H1 (cell line): ENCODE measurements around the gene BAZ2B. TPM values are rescaled to one million over a fixed set of nuclear protein-coding genes. Genes with fewer than 3 reads are reported as not detected.

Experiments
- CTCF ChIA-PET: fragments of 300-600 bp; sonication (Branson Sonifier 250); formaldehyde crosslinking; loops from one replicate; lab custom pipeline; 2021; ENCODE audit not compliant: partially characterized antibody; lab: Charles Lee
- POLR2A ChIA-PET: fragments of 300-600 bp; sonication (Branson Sonifier 250); formaldehyde crosslinking; loops from one replicate; lab custom pipeline; 2021; ENCODE audit warnings: inconsistent platforms; ENCODE audit not compliant: partially characterized antibody; lab: Charles Lee
- DNase-seq, 2 experiments: peaks; one replicate each; pipeline versions ENCODE4 v3.0.0 to v3.0.0-alpha.2; 2010 to 2022; ENCODE audit warnings: low spot score in 2 of 2, low read depth in 1 of 2, mixed read lengths in 1 of 2
- FAIRE-seq: peaks from 2 replicates; lab custom pipeline; 2011; peaks lifted over from hg19 to GRCh38; lab: Jason Lieb, UNC
- H2AFZ ChIP-seq: 2 replicates; pipeline ENCODE4 v1.8.1; 2012; ENCODE audit warnings: low read length, inconsistent platforms
- H2AK5ac ChIP-seq: 2 replicates; pipeline ENCODE4 v1.6.1; 2013; ENCODE audit warnings: low read depth, low read length
- H2BK120ac ChIP-seq: replicated peaks from 2 replicates; pipeline ENCODE3; 2013; ENCODE audit warnings: low read depth, low read length, inconsistent platforms
- H2BK12ac ChIP-seq: 2 replicates; pipeline ENCODE4 v1.6.1; 2013; ENCODE audit warnings: low read depth, low read length
- H2BK15ac ChIP-seq: 2 replicates; pipeline ENCODE4 v1.6.1; 2013; ENCODE audit warnings: low read length
- H2BK20ac ChIP-seq: 2 replicates; pipeline ENCODE4 v1.6.1; 2013; ENCODE audit warnings: low read length
- H2BK5ac ChIP-seq: 2 replicates; pipeline ENCODE4 v1.6.1; 2013; ENCODE audit warnings: low read depth, low read length
- H3K14ac ChIP-seq: 2 replicates; pipeline ENCODE4 v1.6.1; 2013; ENCODE audit warnings: inconsistent platforms; ENCODE audit not compliant: insufficient read length
- H3K18ac ChIP-seq: 2 replicates; pipeline ENCODE4 v1.6.1; 2013; ENCODE audit warnings: low read length; ENCODE audit errors: extremely low read depth
- H3K23ac ChIP-seq: 2 replicates; pipeline ENCODE4 v1.6.1; 2013; ENCODE audit warnings: inconsistent platforms; ENCODE audit not compliant: insufficient read length
- H3K23me2 ChIP-seq: 2 replicates; pipeline ENCODE4 v1.6.1; 2013; ENCODE audit warnings: low read depth, low read length
- H3K27ac ChIP-seq: 2 replicates; pipeline ENCODE4 v1.6.1; 2011; ENCODE audit warnings: low read depth, low read length, inconsistent platforms
- H3K27me3 ChIP-seq, 4 experiments: replicated peaks in 1 of 4; 1 replicate in 1 of 4; 2 replicates in 3 of 4; pipeline versions ENCODE4 v1.6.1 to v1.8.1; 2011 to 2013; ENCODE audit warnings: low read length in 3 of 4, mild to moderate bottlenecking in 3 of 4, inconsistent platforms in 2 of 4, mixed read lengths in 2 of 4, moderate library complexity in 1 of 4; ENCODE audit not compliant: control insufficient read depth in 3 of 4, insufficient read depth in 3 of 4; ENCODE audit errors: extremely low read depth in 1 of 4
- H3K36me3 ChIP-seq, 4 experiments: 2 replicates each; pipeline versions ENCODE4 v1.6.1 to v1.8.1; 2011 to 2013; ENCODE audit warnings: mild to moderate bottlenecking in 4 of 4, low read length in 3 of 4, moderate library complexity in 2 of 4, control low read depth in 1 of 4, inconsistent platforms in 1 of 4; ENCODE audit not compliant: insufficient read depth in 4 of 4, control insufficient read depth in 2 of 4
- H3K4ac ChIP-seq: replicated peaks from 2 replicates; pipeline ENCODE3; 2013; ENCODE audit warnings: low read length, low read depth, mixed read lengths, inconsistent platforms; ENCODE audit not compliant: insufficient read length
- H3K4me1 ChIP-seq, 4 experiments: replicated peaks in 1 of 4; 1 replicate in 1 of 4; 2 replicates in 3 of 4; pipeline versions ENCODE4 v1.6.1 to v1.8.1; 2011 to 2013; ENCODE audit warnings: low read length in 3 of 4, inconsistent platforms in 2 of 4, mixed read lengths in 1 of 4; ENCODE audit not compliant: insufficient read depth in 4 of 4, control insufficient read depth in 3 of 4
- H3K4me2 ChIP-seq, 2 experiments: 2 replicates each; pipeline versions ENCODE4 v1.6.1 to v1.8.1; 2011 to 2013; ENCODE audit warnings: low read depth in 2 of 2, low read length in 2 of 2, control low read depth in 1 of 2, inconsistent platforms in 1 of 2, mild to moderate bottlenecking in 1 of 2; ENCODE audit not compliant: insufficient read depth in 1 of 2
- H3K4me3 ChIP-seq, 4 experiments: fragments of 200-600, 300-600 bp in 1 of 4; sonication (generic), shearing (Covaris generic), sonication (Bioruptor Twin) in 1 of 4; 2 replicates each; pipeline versions ENCODE4 v1.5.1 to v1.8.1; 2011 to 2016; ENCODE audit warnings: low read length in 4 of 4, low read depth in 3 of 4, control low read depth in 2 of 4, inconsistent platforms in 2 of 4, mild to moderate bottlenecking in 2 of 4, mixed read lengths in 1 of 4, moderate library complexity in 1 of 4; ENCODE audit not compliant: insufficient read depth in 2 of 4; ENCODE audit errors: extremely low read depth in 1 of 4
- H3K56ac ChIP-seq: replicated peaks from 2 replicates; pipeline ENCODE3; 2013; ENCODE audit warnings: low read depth, mild to moderate bottlenecking, mixed read lengths, low read length, inconsistent platforms; ENCODE audit not compliant: insufficient read length
- H3K79me1 ChIP-seq: 2 replicates; pipeline ENCODE4 v1.6.1; 2013; ENCODE audit warnings: low read depth, low read length, control low read depth
- H3K79me2 ChIP-seq, 2 experiments: 2 replicates each; pipeline versions ENCODE4 v1.6.1 to v1.8.1; 2012 to 2013; ENCODE audit warnings: low read length in 2 of 2, mild to moderate bottlenecking in 2 of 2, inconsistent platforms in 1 of 2; ENCODE audit not compliant: insufficient read depth in 2 of 2, control insufficient read depth in 1 of 2
- H3K9ac ChIP-seq, 4 experiments: replicated peaks in 1 of 4; 1 replicate in 1 of 4; 2 replicates in 3 of 4; pipeline versions ENCODE4 v1.6.1 to v1.8.1; 2011 to 2013; ENCODE audit warnings: low read depth in 3 of 4, low read length in 3 of 4, control low read depth in 2 of 4, mild to moderate bottlenecking in 2 of 4, moderate library complexity in 2 of 4, inconsistent platforms in 1 of 4; ENCODE audit errors: extremely low read depth in 1 of 4
- H3K9me3 ChIP-seq, 2 experiments: 2 replicates each; pipeline versions ENCODE4 v1.6.1 to v1.8.1; 2012 to 2013; ENCODE audit warnings: mild to moderate bottlenecking in 2 of 2, moderate library complexity in 2 of 2, control low read depth in 1 of 2, inconsistent platforms in 1 of 2, low read depth in 1 of 2, low read length in 1 of 2, mixed read lengths in 1 of 2; ENCODE audit not compliant: insufficient read depth in 2 of 2
- H4K20me1 ChIP-seq, 2 experiments: replicated peaks in 1 of 2; 2 replicates each; pipeline versions ENCODE3 to v1.8.1; 2011 to 2013; ENCODE audit warnings: inconsistent platforms in 2 of 2, low read length in 2 of 2, mild to moderate bottlenecking in 1 of 2; ENCODE audit not compliant: insufficient read depth in 2 of 2, control insufficient read depth in 1 of 2
- H4K5ac ChIP-seq: 2 replicates; pipeline ENCODE4 v1.6.1; 2013; ENCODE audit warnings: low read length, low read depth, mixed read lengths, inconsistent platforms; ENCODE audit not compliant: insufficient read length
- H4K8ac ChIP-seq: 2 replicates; pipeline ENCODE4 v1.8.0; 2013; ENCODE audit warnings: mild to moderate bottlenecking, moderate library complexity, low read length, inconsistent platforms; ENCODE audit not compliant: insufficient read depth; ENCODE audit errors: extremely low read depth
- H4K91ac ChIP-seq: replicated peaks from 2 replicates; pipeline ENCODE3; 2013; ENCODE audit warnings: low read length, mixed read lengths, inconsistent platforms; ENCODE audit not compliant: insufficient read length
- BCL11A ChIP-seq, 2 experiments: IDR thresholded peaks; one replicate each; pipeline ENCODE4 v1.6.1; 2011; ENCODE audit warnings: low read depth in 2 of 2, low read length in 2 of 2, mild to moderate bottlenecking in 2 of 2
- EP300 ChIP-seq, 2 experiments: IDR thresholded peaks; 1 replicate in 1 of 2; 2 replicates in 1 of 2; pipeline ENCODE4 v1.6.1; 2011 to 2012; ENCODE audit warnings: low read depth in 2 of 2, low read length in 2 of 2, mild to moderate bottlenecking in 2 of 2, borderline replicate concordance in 1 of 2, inconsistent platforms in 1 of 2, moderate library complexity in 1 of 2
- HDAC6 ChIP-seq: IDR thresholded peaks from one replicate; pipeline ENCODE4 v1.7.1; 2012; ENCODE audit warnings: low read depth, mild to moderate bottlenecking, inconsistent platforms, low read length, moderate library complexity
- RAD21 ChIP-seq, 2 experiments: IDR thresholded peaks in 1 of 2; conservative IDR thresholded peaks in 1 of 2; 2 replicates each; pipeline ENCODE4 v1.6.1; 2011; ENCODE audit warnings: low read depth in 2 of 2, low read length in 2 of 2, improper control_type of control experiment in 1 of 2, inconsistent platforms in 1 of 2, mild to moderate bottlenecking in 1 of 2, moderate library complexity in 1 of 2
- SP2 ChIP-seq: IDR thresholded peaks from 2 replicates; pipeline ENCODE4 v1.6.1; 2012; ENCODE audit warnings: mild to moderate bottlenecking, low read length, inconsistent platforms
- WGBS, 2 experiments: shearing (Covaris generic) in 1 of 2; methylation state at CpG; one replicate each; pipeline versions ENCODE4 v1.1.6 to v1.1.7; 2013 to 2015; ENCODE audit warnings: low lambda C conversion rate in 2 of 2, mixed read lengths in 2 of 2, inconsistent platforms in 1 of 2, low coverage in 1 of 2, missing lambda C conversion rate in 1 of 2; ENCODE audit not compliant: insufficient replicate concordance in 2 of 2, insufficient coverage in 1 of 2, insufficient read length in 1 of 2; ENCODE audit errors: extremely low coverage in 1 of 2, missing lambda C conversion rate in 1 of 2; 5-methylcytosine and 5-hydroxymethylcytosine counted together
- polyA plus RNA-seq, 7 experiments: library from polyadenylated mRNA; depleted of rRNA in 3 of 7; stranded (reverse) in 5 of 7; unstranded in 2 of 7; fragments of >200 nt in 5 of 7; fragments of 200-250 nt in 2 of 7; gene quantifications; 1 replicate in 5 of 7; 2 replicates in 1 of 7; 4 replicates in 1 of 7; pipeline versions ENCODE4 v1.2.1 to v1.2.3, GENCODE V29; 2011 to 2013; ENCODE audit warnings: missing spikeins in 2 of 7, mixed read lengths in 2 of 7
- total RNA-seq: library from RNA; stranded (reverse); fragmentation: NEBNext Ultra II Directional; extraction: Animal tissue kit (Norgen Biotek cat#: 25700); gene quantifications from 2 replicates; pipeline ENCODE4 v1.2.1, GENCODE V29; 2021

Gene BAZ2B
- total and polyA plus RNA-seq, 2 of the 8 experiments (the other 6 are each of a cell fraction or from before 2014, with no cell fraction given), result 15.2 to 46.3 TPM

DNA sequence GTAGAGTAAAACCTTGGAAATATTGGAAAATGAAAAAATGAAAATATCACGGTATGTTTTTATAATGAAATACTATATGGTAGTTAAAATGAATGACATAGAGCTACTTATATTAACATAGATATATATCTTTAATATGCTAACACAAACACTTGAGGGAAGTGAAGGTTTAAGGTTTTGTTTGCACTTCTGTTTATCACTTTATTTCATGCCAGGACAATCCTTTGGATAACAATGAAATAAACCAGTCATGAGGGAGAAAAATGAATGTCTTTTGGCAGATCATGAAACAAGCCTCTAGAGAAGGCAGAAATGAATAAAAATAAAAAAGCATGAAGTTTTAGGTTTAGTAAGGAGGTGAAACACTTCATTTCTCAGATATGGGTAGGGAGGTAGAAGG is 89.9 kb downstream of the BAZ2B start:
- no peak overlapping the region for H2BK20ac ChIP-seq
- no peak overlapping the region for H3K27ac ChIP-seq
- POLR2A ChIA-PET, result no interaction called here
- no peak for DNase-seq
- H3K27me3 ChIP-seq, result peaks cover 0 to 2% (median 0%) of the 10 kb centered on the region in 4 experiments; a peak in 1 of 7 replicates
- no peak overlapping the region for H2BK120ac ChIP-seq
- no peak overlapping the region for H2AFZ ChIP-seq
- H3K79me2 ChIP-seq, result peaks cover 0 to 8% of the 10 kb centered on the region in 2 experiments; a peak in 2 of 4 replicates
- CTCF ChIA-PET, result no interaction called here
- H3K14ac ChIP-seq, result no peak overlapping the region
- no peaks in the 10 kb centered on the region for H4K20me1 ChIP-seq
- no peaks in the 10 kb centered on the region for H3K9me3 ChIP-seq
- no peak overlapping the region for H3K56ac ChIP-seq
- H2BK12ac ChIP-seq, result no peak overlapping the region
- H3K9ac ChIP-seq, result no peak overlapping the region
- H3K4ac ChIP-seq, result no peak overlapping the region
- H2BK5ac ChIP-seq, result no peak overlapping the region
- 97% methylated on average over 1 of the region's 1 CpG; no CpG with 5 or more reads in 1 of the 2 experiments for WGBS, 2 experiments
- no peaks in the 10 kb centered on the region for H3K23me2 ChIP-seq
- H3K4me3 ChIP-seq, result no peak overlapping the region
- H3K79me1 ChIP-seq, result no peaks in the 10 kb centered on the region
- no peak overlapping the region for H4K5ac ChIP-seq
- no peaks in the 10 kb centered on the region for H3K36me3 ChIP-seq
- no peak overlapping the region for H3K4me2 ChIP-seq
- H4K8ac ChIP-seq, result no peak overlapping the region
- H3K4me1 ChIP-seq, result no peaks in the 10 kb centered on the region; a peak in 1 of 7 replicates
- H2BK15ac ChIP-seq, result no peak overlapping the region
- H4K91ac ChIP-seq, result no peak overlapping the region
- H3K23ac ChIP-seq, result no peak overlapping the region
- no peak for FAIRE-seq
- H3K18ac ChIP-seq, result no peak overlapping the region
- H2AK5ac ChIP-seq, result no peak overlapping the region
- TF ChIP-seq HDAC6 (no peak), BCL11A (IDR thresholded peaks at IDR 0.05; ENCODE audit: low read depth in 2 of 2, low read length in 2 of 2) (no peak), SP2 (no peak), EP300 (IDR thresholded peaks at IDR 0.05; ENCODE audit: borderline replicate concordance in 1 of 2, low read depth in 2 of 2, low read length in 2 of 2) (no peak), RAD21 (IDR thresholded peaks at IDR 0.05 in 1 of 2, conservative IDR thresholded peaks at IDR 0.05 in 1 of 2; ENCODE audit: low read depth in 2 of 2, low read length in 2 of 2) (no peak)
